Stimulated activated CD4-positive, alpha-beta T cell treated with anti-CD3 and anti-CD28 coated beads, Interleukin-15, amount 100 ng/mL, for 24 hours (primary cell): ENCODE data around the gene ADAR.

Experiments
- DNase-seq: peaks from one replicate; pipeline ENCODE4 v3.0.0-alpha.2; 2020

Gene ADAR

DNA sequence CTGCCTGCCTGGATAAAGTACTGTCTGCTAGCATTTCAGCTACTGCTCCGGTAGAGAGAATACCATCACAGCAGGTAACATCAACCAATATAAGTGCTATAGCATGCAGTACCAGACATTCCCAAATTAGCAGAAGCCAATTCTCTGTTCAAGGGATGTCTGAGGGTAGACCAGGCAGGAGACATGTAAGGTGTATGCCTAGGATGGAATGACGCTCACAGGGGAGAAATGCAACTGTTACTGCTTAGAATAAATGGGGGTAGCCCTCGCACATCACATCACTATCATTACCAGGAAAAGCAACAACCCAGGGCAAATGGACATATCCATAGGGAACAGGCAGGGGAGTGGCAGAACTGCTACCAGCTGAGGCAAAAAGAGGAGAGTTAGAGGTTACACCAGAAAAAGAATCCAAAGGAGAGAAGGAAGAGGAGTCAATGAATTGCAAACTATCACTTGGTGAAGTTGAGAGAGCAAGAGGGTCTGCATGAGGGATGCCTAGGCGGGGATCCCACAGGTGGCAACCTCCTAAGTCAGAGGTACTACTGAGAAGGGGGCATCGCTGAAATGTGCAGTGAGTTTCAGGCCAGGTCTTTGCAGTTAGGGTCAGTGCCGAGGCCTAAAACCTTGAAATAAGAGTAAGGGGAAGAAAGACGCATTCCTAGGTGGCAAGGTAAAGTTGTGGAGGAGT, 50.6 kb downstream of the ADAR start:
- DNase-seq, result no peak

- no peak for DNase-seq
Observed at GRCh38 chr1:154556422-154556821, 51.6 kb downstream of the ADAR start.

- DNase-seq, result no peak
Observed at GRCh38 chr1:154553056-154554030, 54.6 kb downstream of the ADAR start.

GRCh38 chr1:154552036-154552435, 56.0 kb downstream of the ADAR start:
- DNase-seq, result no peak

- no peak for DNase-seq
Observed at GRCh38 chr1:154551474-154551873, 56.5 kb downstream of the ADAR start.

DNA sequence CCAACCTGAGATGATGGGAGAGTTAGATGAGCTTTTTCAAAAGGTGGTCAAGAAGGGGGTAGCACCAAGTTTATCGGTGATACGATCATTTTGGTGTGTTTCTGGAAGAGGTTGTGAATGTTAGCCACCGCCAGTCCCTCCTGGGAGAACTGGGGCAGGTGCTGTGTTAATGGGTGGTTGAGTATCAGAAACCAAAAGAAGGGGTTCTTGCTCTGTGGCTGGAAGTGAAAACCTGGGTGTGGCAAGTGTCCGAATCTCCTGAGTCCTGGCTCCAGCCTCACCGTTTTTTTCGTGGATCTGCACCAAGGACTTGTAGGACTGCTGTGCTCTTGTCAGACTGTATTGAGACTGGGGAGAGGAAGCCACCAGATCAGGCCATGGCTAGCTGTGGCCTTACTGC, 57.3 kb downstream of the ADAR start:
- no peak for DNase-seq

GRCh38 chr1:154550070-154550469, 57.9 kb downstream of the ADAR start:
- no peak for DNase-seq

GRCh38 chr1:154549202-154549770, 58.7 kb downstream of the ADAR start:
- DNase-seq, result no peak

- DNase-seq, result no peak
Observed at GRCh38 chr1:154548028-154548427, 60.0 kb downstream of the ADAR start.

- DNase-seq, result no peak
Observed at GRCh38 chr1:154547105-154547732, 60.8 kb downstream of the ADAR start.

GRCh38 chr1:154546264-154547063, 61.5 kb downstream of the ADAR start:
- DNase-seq, result peak; percentile 70

DNA sequence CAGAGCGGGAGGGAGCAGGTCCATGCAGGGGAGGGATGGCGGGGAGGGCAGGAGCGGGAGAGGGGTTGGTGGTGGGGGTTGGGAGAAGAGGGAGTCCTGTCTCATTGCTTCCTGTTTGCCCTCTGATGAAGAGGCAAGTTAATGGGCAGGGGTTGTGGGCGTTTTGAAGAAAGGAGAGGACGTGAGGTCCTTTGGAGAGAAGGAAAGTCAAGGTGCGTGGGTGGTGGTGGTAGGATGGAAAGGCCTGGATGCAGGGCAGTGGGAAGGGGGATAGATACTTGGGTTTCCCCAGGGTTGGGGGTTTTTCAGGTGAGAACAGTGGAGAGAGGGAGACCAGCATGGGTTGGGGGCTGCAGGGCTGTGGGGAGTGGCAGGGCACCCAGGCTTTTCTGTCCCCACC, 66.8 kb downstream of the ADAR start:
- no peak for DNase-seq

DNA sequence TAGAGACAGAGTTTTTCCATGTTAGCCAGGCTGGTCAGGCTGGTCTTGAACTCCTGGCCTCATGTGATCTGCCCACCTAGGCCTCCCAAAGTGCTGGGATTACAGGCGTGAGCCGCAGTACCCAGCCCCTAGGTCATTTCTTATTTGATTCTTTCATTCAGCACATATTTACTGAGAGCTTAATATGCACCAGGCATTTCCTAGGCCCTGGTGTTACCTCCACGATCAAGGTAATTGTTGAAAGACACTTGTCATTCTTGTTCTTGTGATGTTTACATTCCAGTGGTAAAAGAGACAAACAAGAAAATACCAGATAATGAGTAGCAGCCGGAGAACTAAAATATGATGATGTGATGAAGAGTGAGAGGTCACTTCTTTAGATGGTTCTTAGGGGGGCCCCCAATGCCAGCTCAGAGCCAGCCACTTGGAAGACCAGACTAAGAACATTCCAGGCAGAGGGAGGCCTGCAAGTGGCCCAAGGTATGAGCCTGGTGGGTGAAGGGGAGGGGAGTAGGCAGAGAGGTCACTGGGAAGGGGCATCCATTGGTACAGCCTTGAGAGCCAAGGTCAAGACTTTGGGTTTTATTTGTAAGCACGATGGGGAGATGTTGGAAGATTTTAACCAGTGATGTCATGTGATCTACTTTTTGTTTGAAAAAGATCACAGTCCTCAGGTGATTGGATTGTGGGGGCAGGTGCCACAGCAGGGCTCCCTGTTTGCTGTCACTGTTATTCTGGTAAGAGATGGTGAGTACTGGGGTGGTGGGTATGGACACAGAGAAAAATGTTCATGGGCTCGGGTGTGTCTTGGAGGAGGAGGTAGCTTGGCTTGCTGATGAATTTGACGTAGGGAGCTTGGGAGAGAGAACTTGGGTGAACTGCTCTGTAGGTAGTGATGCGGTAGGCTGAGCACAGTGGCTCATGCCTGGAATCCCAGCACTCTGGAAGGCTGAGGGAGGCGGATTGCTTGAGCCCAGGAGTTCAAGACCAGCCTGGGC, 68.2 kb downstream of the ADAR start:
- DNase-seq, result no peak

DNA sequence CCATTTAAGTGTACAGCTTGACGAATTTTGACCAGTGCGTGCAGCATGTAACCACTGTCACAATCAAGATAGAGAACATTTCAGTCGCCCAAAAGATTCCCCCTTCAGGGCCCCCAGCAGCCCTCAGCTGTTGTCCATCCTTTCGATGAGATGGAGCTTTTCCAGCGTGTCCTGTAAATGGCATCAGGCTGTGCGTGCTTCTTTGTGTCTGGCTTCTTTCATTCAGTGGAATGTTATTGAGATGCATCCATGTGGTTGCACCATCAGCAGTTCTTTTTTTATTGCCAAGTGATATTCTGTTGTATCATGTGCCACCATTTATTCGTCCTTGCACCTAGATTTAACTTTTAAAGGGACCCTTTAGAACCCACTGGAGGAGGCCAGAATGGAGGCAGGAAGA, 71.4 kb downstream of the ADAR start:
- no peak for DNase-seq

DNA sequence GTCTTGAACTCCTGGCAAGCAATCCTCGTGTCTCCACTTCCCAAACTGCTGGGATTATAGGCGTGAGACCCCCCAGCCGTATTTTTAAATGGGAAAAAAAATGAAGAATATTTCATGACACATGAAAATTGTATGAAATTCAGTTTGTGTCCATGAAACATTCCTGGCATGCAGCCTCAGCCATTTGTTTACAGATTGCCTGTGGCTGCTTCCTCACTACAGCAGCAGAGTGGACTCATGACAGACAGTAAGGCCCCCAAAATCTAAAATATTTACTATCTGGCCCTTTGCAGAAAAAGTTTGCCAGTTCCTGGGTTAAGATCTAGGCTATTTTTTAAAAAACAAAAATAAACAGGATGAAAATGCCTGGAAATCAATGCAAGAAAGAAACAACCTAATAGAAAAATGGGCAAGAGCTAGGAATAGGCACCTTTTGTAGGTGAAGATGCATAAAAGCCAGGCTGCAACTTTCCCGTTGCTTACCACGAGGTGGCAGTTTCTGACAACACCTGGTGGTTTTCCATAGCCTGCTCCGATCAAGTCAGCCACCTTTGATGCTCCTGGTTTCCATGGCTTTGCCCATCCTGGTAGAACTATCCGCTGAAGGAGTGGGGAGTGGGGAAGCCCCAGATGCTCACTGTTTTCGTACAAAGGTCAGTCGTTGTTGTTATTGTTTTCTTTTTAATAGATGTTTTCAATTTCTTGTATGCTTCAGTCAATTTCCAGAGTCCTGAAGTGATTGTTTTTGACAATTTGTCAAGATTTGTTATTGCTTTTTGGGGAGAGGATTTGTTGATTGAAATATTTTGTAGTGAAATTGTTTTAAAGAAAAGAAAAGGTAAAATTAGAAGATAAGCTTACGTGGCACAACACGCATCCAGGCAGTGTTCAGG, 73.8 kb downstream of the ADAR start:
- DNase-seq, result no peak
